Activated naive CD8-positive, alpha-beta T cell treated with anti-CD3 and anti-CD28 coated beads for 36 hours (primary cell): ENCODE measurements around the gene PDP2. TPM values are rescaled to one million over a fixed set of nuclear protein-coding genes. Genes with fewer than 3 reads are reported as not detected.
A peak's percentile ranks its signal among the peaks of the same experiment; 100 is the strongest.

Source experiments
- DNase-seq: peaks from one replicate; pipeline ENCODE4 v3.0.0; 2021
- H3K27ac Mint-ChIP-seq: one replicate; pipeline ENCODE4 v1.8.0; 2022; ENCODE audit warnings: mild to moderate bottlenecking, moderate library complexity, mixed read lengths
- H3K27me3 Mint-ChIP-seq: one replicate; pipeline ENCODE4 v1.8.0; 2022; ENCODE audit warnings: mild to moderate bottlenecking, mixed read lengths
- H3K36me3 Mint-ChIP-seq: one replicate; pipeline ENCODE4 v1.8.0; 2021; ENCODE audit warnings: mild to moderate bottlenecking, mixed read lengths
- H3K4me1 Mint-ChIP-seq: one replicate; pipeline ENCODE4 v1.8.0; 2021; ENCODE audit warnings: mixed read lengths
- H3K4me3 Mint-ChIP-seq: one replicate; pipeline ENCODE4 v1.8.0; 2022; ENCODE audit warnings: mild to moderate bottlenecking, moderate library complexity, mixed read lengths
- H3K9me3 Mint-ChIP-seq: one replicate; pipeline ENCODE4 v1.8.0; 2022; ENCODE audit warnings: mixed read lengths
- total RNA-seq, 2 experiments: library from RNA; stranded (reverse); gene quantifications; one replicate each; pipeline ENCODE4 v1.2.3, GENCODE V29; 2021

PDP2 gene, protein sequence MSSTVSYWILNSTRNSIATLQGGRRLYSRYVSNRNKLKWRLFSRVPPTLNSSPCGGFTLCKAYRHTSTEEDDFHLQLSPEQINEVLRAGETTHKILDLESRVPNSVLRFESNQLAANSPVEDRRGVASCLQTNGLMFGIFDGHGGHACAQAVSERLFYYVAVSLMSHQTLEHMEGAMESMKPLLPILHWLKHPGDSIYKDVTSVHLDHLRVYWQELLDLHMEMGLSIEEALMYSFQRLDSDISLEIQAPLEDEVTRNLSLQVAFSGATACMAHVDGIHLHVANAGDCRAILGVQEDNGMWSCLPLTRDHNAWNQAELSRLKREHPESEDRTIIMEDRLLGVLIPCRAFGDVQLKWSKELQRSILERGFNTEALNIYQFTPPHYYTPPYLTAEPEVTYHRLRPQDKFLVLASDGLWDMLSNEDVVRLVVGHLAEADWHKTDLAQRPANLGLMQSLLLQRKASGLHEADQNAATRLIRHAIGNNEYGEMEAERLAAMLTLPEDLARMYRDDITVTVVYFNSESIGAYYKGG
- 10 to 100 TPM; 25.5 to 25.9 TPM for total RNA-seq

DNA sequence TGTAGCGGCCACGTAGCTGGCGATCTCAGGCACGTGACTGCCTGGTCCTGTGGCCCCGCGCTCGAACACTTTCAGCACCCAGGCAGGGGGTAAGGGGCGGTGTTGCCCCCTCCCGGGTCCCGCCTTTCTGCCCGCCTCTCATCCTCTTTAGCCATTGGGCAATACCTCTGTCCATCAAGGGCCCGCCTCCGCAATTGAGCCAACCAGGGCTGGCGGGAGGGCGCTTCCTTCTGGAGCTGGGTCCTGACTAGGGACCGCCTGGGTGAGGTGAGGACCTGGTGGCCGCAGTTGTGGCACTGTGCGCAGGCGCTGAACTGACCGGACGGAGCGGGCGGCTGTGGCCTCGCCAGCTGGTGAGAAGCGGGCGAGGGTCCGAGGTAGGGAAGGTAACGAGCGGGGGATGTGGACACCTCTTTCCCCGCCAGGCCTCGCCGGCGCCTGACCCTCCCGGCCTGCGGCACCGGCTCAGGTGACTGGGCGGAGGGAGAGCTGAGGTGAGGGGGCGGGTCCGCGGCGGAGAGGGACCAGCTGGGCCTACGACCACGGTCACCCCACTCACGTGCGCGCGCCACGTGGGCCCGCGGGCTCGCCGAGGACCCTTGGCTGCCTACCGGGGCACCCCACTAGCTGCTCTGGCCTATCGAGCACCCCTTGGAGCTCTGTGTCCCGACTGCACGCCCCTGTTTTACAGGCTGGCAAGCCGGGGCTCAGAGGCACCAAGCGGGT lies at the start of gene PDP2:
TSS of gene PDP2 (plus strand) at position 228 of the 726 bp plus-strand sequence. CDS start 3,770 bp downstream, outside the sequence.
- peaks cover 27% of the 10 kb centered on the region for H3K36me3 Mint-ChIP-seq
- H3K9me3 Mint-ChIP-seq = peaks cover 12% of the 10 kb centered on the region
- no peaks in the 10 kb centered on the region for H3K27me3 Mint-ChIP-seq
- H3K4me3 Mint-ChIP-seq = peak within 1 kb of the TSS; percentile 97
- peak within 1 kb of the TSS; percentile 95 for H3K27ac Mint-ChIP-seq
- DNase-seq = peak; percentile 91
- H3K4me1 Mint-ChIP-seq = peaks cover 43% of the 10 kb centered on the region

DNA sequence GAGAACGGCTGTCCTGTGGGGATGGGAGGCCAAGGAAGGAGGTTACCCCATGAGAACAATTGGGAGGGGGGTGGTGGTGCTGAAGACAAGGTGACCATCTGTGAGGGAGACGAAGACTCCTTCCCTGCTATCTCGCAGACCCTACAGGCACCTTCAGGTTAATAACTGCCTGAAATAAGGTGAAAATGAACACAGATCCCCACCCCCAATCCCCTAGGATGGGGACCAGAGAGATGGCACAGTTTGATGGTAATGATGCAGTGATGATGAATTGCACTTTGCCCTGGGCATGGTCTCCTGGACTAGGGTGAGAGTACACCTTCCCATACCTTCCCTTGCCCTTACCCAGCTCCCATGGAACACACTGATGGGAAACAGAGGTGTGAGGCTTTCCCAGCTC lies 48.1 kb upstream of the PDP2 start:
- no peak overlapping the region for H3K27ac Mint-ChIP-seq
- no peak for DNase-seq
- H3K4me3 Mint-ChIP-seq = no peak overlapping the region

DNA sequence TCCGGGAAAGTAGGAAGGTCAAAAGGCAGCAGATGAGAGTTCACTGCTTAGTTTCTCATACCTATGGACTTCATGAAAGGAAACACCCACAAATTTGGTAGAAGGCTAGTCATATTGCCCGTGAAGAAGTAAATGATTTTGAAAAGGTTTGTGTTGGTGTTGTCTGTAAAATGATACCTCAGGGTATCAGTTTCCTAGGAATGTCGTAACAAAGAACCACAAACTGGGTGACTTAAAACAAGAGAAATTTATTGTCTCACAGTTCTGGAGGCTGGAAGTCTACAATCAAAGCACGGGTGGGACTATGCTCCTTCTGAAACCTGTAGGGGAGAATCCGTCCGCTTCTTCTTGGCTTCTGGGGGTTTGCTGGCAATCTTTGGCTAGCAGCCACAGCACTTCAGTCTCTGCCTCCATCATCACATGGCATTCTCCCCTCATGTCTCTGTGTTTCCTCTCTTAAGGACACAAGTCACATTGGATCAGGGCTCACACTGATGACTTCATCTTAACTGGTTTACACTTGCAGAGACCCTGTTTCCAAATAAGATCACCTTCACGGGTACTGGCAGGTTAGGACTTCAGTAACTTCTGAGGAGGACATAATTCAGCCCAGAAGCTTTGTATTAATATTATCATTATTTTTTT lies 47.5 kb upstream of the PDP2 start:
- peaks cover 6% of the 10 kb centered on the region for H3K36me3 Mint-ChIP-seq
- no peak for DNase-seq
- H3K27me3 Mint-ChIP-seq = no peaks in the 10 kb centered on the region
- peaks cover 14% of the 10 kb centered on the region for H3K4me1 Mint-ChIP-seq
- H3K9me3 Mint-ChIP-seq = no peaks in the 10 kb centered on the region
- no peak overlapping the region for H3K27ac Mint-ChIP-seq
- H3K4me3 Mint-ChIP-seq = no peak overlapping the region

More for the DNA sequence above, 48.1 kb upstream of the PDP2 start:
- no peaks in the 10 kb centered on the region for H3K9me3 Mint-ChIP-seq
- H3K4me1 Mint-ChIP-seq = peaks cover 16% of the 10 kb centered on the region
- H3K36me3 Mint-ChIP-seq = peaks cover 10% of the 10 kb centered on the region
- no peaks in the 10 kb centered on the region for H3K27me3 Mint-ChIP-seq

DNA sequence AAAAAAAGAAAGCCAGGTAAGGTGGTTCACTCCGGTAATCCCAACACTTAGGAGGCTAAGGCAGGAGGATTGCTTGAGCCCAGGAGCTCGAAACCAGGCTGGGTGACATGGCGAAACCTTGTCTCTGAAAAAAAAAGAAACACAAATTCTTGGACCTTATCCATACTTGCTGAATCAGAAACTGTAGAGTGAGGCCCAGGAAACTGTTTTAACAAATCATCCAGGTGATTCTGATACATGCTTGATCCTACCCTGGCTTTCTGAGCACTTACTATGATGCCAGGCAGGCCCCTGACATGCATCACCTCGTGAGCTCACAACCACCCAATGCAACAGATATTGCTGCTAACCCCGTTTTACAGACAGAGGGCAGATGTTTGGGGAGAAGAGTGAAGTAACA lies 45.6 kb upstream of the PDP2 start:
- Mint-ChIP-seq H3K4me1 (peaks cover under 1% of the 10 kb centered on the region), H3K9me3 (no peaks in the 10 kb centered on the region), H3K27ac (no peak overlapping the region)

DNA sequence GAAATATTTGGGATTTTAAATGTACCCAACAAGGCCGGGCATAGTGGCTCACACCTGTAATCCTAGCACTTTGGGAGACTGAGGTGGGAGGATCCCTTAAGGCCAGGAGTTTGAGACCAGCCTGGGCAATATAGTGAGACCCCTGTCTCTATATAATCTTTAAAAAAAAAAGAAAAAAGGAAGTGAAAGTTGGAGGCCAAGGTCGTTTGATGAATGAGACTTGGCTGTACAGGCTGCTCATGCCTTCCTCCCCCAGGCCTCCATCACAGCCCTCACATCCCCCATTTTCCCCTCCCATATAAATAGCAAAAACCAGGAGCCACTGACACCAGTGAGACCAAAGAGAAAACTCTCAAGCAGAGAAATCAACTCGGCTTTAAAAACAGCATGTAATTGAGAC lies 39.4 kb upstream of the PDP2 start:
- Mint-ChIP-seq H3K27me3 (peaks cover 49% of the 10 kb centered on the region), H3K9me3 (no peaks in the 10 kb centered on the region), H3K4me3 (no peak overlapping the region), H3K36me3 (no peaks in the 10 kb centered on the region), H3K27ac (no peak overlapping the region), H3K4me1 (no peaks in the 10 kb centered on the region)
- no peak for DNase-seq

More for the DNA sequence above, 45.6 kb upstream of the PDP2 start:
- DNase-seq = no peak
- Mint-ChIP-seq H3K4me3 (no peak overlapping the region), H3K27me3 (peaks cover 14% of the 10 kb centered on the region), H3K36me3 (no peaks in the 10 kb centered on the region)

DNA sequence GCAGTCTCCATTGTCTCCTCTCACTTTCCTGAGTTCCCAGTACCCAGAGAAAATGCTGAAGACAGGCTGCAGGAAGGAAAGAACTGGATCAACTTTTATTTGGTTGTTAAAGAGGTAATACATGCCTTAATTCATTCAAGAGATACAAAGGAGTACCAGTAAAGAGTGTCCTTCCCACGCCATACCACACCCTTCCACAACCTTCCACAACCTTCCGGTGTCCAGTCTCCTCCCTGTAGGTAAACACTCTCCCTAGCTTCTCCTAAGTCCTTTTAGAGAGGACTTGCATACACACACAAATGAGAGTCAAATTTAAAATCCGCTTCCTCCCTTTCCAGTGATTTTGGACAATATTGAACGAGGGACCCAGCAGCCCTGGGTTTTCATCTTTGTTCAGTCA lies 38.9 kb upstream of the PDP2 start:
- Mint-ChIP-seq H3K4me1 (no peaks in the 10 kb centered on the region), H3K4me3 (no peak overlapping the region), H3K27ac (no peak overlapping the region), H3K27me3 (peaks cover 53% of the 10 kb centered on the region), H3K36me3 (no peaks in the 10 kb centered on the region), H3K9me3 (no peaks in the 10 kb centered on the region)
- DNase-seq = no peak

DNA sequence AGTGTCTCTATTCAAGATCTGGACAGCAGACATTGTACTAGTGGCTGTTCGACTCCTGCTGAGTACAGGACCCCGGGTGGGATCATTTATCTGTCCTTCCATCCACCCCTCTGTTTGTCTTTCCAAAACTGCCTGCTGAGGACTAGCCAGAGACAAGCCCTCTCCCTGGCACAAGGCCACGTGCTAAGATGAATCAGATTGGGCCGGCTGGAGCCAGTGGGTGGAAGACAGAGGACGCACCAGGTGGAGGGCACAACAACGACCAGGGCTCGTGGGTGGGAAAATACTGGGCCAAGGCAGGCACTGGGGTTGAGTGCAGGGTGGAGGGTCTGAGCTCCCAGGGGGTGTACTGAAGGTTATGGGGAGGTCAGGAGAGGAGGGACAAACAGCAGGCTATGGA lies 37.5 kb upstream of the PDP2 start:
- no peak overlapping the region for H3K27ac Mint-ChIP-seq
- H3K36me3 Mint-ChIP-seq = no peaks in the 10 kb centered on the region
- no peak overlapping the region for H3K4me3 Mint-ChIP-seq
- no peak for DNase-seq
- peaks cover 56% of the 10 kb centered on the region for H3K27me3 Mint-ChIP-seq
- H3K9me3 Mint-ChIP-seq = no peaks in the 10 kb centered on the region
- no peaks in the 10 kb centered on the region for H3K4me1 Mint-ChIP-seq

DNA sequence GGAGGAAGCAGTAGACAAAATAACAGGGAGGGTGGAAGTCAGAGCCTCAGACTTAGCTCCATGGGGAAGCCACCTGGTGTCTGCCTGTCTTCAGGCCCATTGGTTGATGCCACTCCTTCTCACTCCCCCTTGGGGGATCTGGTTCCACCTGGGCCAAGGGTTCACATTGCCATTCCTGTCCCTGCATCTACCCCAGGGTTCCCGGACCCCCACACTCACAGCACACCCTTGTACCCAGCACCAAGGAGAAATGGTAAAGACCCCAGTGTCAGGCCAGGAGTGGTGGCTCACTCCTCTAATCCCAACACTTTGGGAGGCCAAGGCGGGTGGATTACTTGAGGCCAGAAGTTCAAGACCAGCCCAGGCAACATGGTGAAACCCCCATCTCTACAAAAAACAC lies 37.1 kb upstream of the PDP2 start:
- Mint-ChIP-seq H3K9me3 (no peaks in the 10 kb centered on the region), H3K36me3 (no peaks in the 10 kb centered on the region), H3K27me3 (peaks cover 54% of the 10 kb centered on the region), H3K4me3 (no peak overlapping the region), H3K4me1 (peaks cover 4% of the 10 kb centered on the region), H3K27ac (no peak overlapping the region)
- no peak for DNase-seq

DNA sequence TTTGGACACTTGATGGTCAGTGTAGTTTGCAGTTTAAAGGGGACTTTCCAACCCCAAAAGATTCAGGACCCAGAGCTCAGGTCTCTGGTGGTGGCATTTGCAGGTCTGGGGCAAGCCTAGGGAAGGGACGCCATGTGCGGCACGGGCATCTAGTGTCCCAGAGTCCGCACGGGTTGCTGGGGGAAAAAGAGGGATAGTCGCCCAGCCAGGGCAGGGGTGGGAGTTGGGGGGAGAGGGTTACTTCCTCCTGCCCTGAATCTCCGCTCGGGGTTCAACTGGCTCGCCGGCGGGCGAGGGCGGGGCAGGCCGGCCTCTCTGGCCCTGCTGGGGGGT lies 36.3 kb upstream of the PDP2 start:
- peaks cover 6% of the 10 kb centered on the region for H3K4me1 Mint-ChIP-seq
- H3K4me3 Mint-ChIP-seq = peak overlapping the region; percentile 61

DNA sequence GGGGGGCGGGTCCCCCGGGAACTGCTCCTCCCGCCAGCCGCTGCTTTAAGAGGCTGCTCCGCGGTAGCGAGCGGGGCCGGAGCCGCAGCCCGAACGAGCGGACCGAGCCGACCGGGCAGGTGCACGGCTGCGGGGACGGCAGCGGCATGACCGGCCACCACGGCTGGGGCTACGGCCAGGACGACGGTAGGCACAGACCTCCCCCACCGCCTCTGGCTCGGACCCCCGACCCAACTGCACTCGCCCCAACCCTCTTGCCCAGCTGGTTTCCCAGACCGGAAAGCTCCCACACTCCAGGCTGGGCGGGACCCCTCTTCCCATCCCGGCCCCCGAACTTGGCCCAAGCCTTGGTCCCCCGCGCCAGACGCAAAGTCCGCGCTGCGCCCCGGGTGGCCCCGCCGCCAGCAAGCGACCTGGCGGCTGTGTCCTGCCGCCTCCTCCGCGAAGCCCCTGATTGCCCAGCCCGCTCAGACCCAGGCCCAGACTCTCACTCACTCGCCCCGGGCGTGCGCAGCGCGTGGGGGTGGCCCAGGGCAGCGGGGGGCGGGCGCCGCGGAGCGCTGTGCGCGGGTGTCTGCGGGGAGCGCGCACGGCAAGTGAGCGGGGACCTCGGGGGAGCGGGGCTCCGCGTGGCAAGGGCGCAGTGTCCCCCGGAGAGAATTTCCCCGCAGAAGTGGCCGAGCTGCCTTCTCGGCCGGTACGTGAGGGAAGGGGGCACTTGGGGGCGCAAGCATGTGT lies 35.8 kb upstream of the PDP2 start, which contains the start of gene CA7:
TSS of gene CA7 (plus strand) at position 73 of the 738 bp plus-strand sequence. CDS start at position 147, 74 bp downstream.
- peaks cover 48% of the 10 kb centered on the region for H3K27me3 Mint-ChIP-seq
- H3K36me3 Mint-ChIP-seq = no peaks in the 10 kb centered on the region
- no peaks in the 10 kb centered on the region for H3K9me3 Mint-ChIP-seq
- H3K4me1 Mint-ChIP-seq = peaks cover 6% of the 10 kb centered on the region
- H3K27ac Mint-ChIP-seq = no peak within 1 kb of the TSS
- peak within 1 kb of the TSS; percentile 61 for H3K4me3 Mint-ChIP-seq
- DNase-seq = no peak

More for the DNA sequence above, 36.3 kb upstream of the PDP2 start:
- no peak for DNase-seq
- no peak overlapping the region for H3K27ac Mint-ChIP-seq
- peaks cover 52% of the 10 kb centered on the region for H3K27me3 Mint-ChIP-seq
- H3K9me3 Mint-ChIP-seq = no peaks in the 10 kb centered on the region
- no peaks in the 10 kb centered on the region for H3K36me3 Mint-ChIP-seq

DNA sequence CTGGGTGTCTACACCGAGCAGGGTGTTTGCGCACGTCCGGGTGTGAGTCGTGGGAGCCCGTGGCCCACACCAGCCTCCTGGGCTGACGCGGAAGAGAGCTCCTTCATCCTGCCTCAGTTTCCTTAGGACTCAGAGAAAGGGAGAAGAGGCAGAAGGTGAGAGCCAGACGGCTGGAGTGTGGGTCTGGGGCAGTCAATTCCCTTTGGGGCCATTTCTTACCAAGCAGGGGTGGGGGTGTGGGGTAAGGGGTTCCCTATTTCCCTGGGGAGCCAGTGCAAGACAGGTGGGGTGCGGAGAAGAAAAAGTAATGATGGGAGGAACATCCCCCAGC lies 35.3 kb upstream of the PDP2 start:
- H3K27ac Mint-ChIP-seq = no peak overlapping the region
- DNase-seq = no peak
- peaks cover 6% of the 10 kb centered on the region for H3K4me1 Mint-ChIP-seq
- peak overlapping the region; percentile 29 for H3K4me3 Mint-ChIP-seq
- no peaks in the 10 kb centered on the region for H3K9me3 Mint-ChIP-seq
- peaks cover 44% of the 10 kb centered on the region for H3K27me3 Mint-ChIP-seq
- H3K36me3 Mint-ChIP-seq = no peaks in the 10 kb centered on the region

DNA sequence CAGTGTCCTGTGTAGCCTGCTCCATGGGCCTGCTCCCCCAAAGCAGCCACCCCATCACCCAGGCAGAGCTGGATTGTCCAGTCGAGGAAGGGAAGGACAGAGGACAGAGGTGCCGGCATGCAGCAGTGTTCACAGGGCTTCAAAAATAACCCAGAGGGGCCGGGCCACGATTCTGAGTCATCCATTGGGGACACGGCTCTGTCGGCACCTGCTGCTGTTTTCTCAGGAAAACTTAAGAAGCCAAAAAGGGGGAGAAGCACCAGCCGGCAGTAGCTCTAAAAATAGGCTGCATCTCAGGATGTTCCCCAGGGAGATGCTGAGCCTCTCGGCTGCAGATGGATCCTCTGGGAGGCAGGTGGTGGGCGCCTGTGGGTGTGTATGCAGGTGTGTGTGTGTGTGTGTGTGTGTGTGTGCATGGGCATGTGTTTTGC lies 34.5 kb upstream of the PDP2 start:
- DNase-seq = no peak
- no peak overlapping the region for H3K4me3 Mint-ChIP-seq
- H3K9me3 Mint-ChIP-seq = no peaks in the 10 kb centered on the region
- H3K36me3 Mint-ChIP-seq = no peaks in the 10 kb centered on the region
- no peak overlapping the region for H3K27ac Mint-ChIP-seq
- peaks cover 6% of the 10 kb centered on the region for H3K4me1 Mint-ChIP-seq
- H3K27me3 Mint-ChIP-seq = peaks cover 41% of the 10 kb centered on the region

DNA sequence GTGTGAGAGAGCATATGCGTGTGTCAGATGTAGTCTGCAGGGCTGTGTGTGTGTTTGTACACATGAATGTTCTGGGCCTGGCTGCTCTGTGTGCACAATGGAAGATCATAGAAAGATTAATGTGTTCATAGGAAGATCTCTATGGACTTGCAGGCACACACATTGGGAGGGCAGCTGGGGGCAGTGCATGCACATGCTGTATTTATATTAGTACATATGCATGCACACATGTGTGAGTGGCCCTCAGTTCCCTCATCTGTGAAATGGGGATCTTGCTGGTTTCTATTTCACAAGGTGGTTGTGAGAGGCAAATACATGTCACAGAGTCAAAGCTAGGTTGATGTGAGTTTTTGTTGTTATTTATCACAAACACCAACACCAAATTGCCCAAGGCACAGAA lies 34.0 kb upstream of the PDP2 start:
- peaks cover 6% of the 10 kb centered on the region for H3K4me1 Mint-ChIP-seq
- no peak overlapping the region for H3K4me3 Mint-ChIP-seq
- H3K27ac Mint-ChIP-seq = no peak overlapping the region
- H3K27me3 Mint-ChIP-seq = peaks cover 41% of the 10 kb centered on the region
- H3K36me3 Mint-ChIP-seq = no peaks in the 10 kb centered on the region
- no peak for DNase-seq
- no peaks in the 10 kb centered on the region for H3K9me3 Mint-ChIP-seq

DNA sequence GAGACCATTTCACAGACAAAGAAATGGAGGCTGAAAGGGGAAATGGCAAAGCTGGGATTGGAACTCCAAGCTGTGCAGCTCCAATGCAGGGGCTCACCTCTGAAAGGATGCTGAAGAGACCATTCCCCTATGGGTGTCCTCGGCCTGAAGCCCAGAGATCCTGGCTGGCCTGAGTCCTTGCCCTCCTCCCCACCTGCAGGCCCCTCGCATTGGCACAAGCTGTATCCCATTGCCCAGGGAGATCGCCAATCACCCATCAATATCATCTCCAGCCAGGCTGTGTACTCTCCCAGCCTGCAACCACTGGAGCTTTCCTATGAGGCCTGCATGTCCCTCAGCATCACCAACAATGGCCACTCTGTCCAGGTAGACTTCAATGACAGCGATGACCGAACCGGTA lies 33.5 kb upstream of the PDP2 start:
- DNase-seq = no peak
- no peaks in the 10 kb centered on the region for H3K36me3 Mint-ChIP-seq
- peaks cover 41% of the 10 kb centered on the region for H3K27me3 Mint-ChIP-seq
- peaks cover 6% of the 10 kb centered on the region for H3K4me1 Mint-ChIP-seq
- H3K27ac Mint-ChIP-seq = no peak overlapping the region
- no peak overlapping the region for H3K4me3 Mint-ChIP-seq
- no peaks in the 10 kb centered on the region for H3K9me3 Mint-ChIP-seq
